GM13977 (cell line): Measurements from ENCODE around the gene HIVEP3.

Experiments used
- DNase-seq: peaks from one replicate; pipeline ENCODE4 v3.0.0; 2012; ENCODE audit warnings: low spot score
- CTCF ChIP-seq: IDR thresholded peaks from 2 replicates; pipeline ENCODE4 v1.5.1; 2012; ENCODE audit warnings: mild to moderate bottlenecking, control low read depth; ENCODE audit not compliant: insufficient read depth; ENCODE audit errors: extremely low read depth, missing control alignments
- in situ Hi-C: fragments of 300-500 bp; cut with MboI; formaldehyde crosslinking; loops from one replicate; pipeline ENCODE4 v1.12.0; 2022; ENCODE audit warnings: low sequenced_read_pairs, low pct_unique_long_range_greater_than_20kb, mixed read lengths, inconsistent platforms; ENCODE audit not compliant: unreplicated experiment

The HIVEP3 gene

GRCh38 chr1:41740630-41741239, 178.0 kb downstream of the HIVEP3 start:
- DNase-seq: no peak
- TF ChIP-seq CTCF: no peak
- in situ Hi-C loops: no loop called here

GRCh38 chr1:41740058-41740457, 178.7 kb downstream of the HIVEP3 start:
- TF ChIP-seq CTCF: no peak
- no peak for DNase-seq
- in situ Hi-C loops: no loop called here

- in situ Hi-C loops: no loop called here
- TF ChIP-seq CTCF: no peak
- DNase-seq: peak; percentile 58
These were observed 179.4 kb downstream of the HIVEP3 start for GRCh38 chr1:41739061-41739955.

- in situ Hi-C loops: no loop called here
- no peak for TF ChIP-seq CTCF
- no peak for DNase-seq
These were observed 180.2 kb downstream of the HIVEP3 start for GRCh38 chr1:41738475-41738874.

- TF ChIP-seq CTCF: no peak
- DNase-seq: no peak
- in situ Hi-C loops: no loop called here
These were observed 180.7 kb downstream of the HIVEP3 start for GRCh38 chr1:41738006-41738405.

- in situ Hi-C loops: no loop called here
- no peak for DNase-seq
- TF ChIP-seq CTCF: no peak
These were observed 183.0 kb downstream of the HIVEP3 start for GRCh38 chr1:41735631-41736260.
